CD14-positive monocyte (primary cell): ENCODE measurements around the gene BACH2. TPM values are rescaled to one million over a fixed set of nuclear protein-coding genes. Genes with fewer than 3 reads are reported as not detected.

Source experiments
- DNase-seq, 3 donors: peaks; one replicate each; pipeline ENCODE4 v3.0.0-alpha.2; 2011 to 2022
- H2AFZ ChIP-seq: 2 replicates; pipeline ENCODE4 v1.6.0; 2012; ENCODE audit warnings: mild to moderate bottlenecking, low read depth, low read length, inconsistent platforms; ENCODE audit not compliant: insufficient read depth, poor library complexity, severe bottlenecking
- H3K27ac ChIP-seq, 2 donors: 1 replicate in 1 of 2; 2 replicates in 1 of 2; pipeline ENCODE4 v1.5.1; 2012 to 2013; ENCODE audit warnings: low read length in 2 of 2, control low read depth in 1 of 2, inconsistent platforms in 1 of 2, low read depth in 1 of 2, mild to moderate bottlenecking in 1 of 2
- H3K27me3 ChIP-seq, 2 donors: one replicate each; pipeline versions ENCODE4 v1.6.0 to v1.6.1; 2011 to 2013; ENCODE audit warnings: low read length in 2 of 2; ENCODE audit not compliant: control insufficient read depth in 2 of 2, insufficient read depth in 2 of 2
- H3K36me3 ChIP-seq, 2 donors: replicated peaks in 1 of 2; 1 replicate in 1 of 2; 2 replicates in 1 of 2; pipeline versions ENCODE4 v1.5.1 to v1.6.1; 2012 to 2013; ENCODE audit warnings: low read length in 2 of 2, control low read depth in 1 of 2, inconsistent platforms in 1 of 2, mild to moderate bottlenecking in 1 of 2; ENCODE audit not compliant: insufficient read depth in 2 of 2, control insufficient read depth in 1 of 2
- H3K4me1 ChIP-seq, 2 donors: 1 replicate in 1 of 2; 2 replicates in 1 of 2; pipeline versions ENCODE4 v1.5.1 to v1.6.1; 2012 to 2013; ENCODE audit warnings: low read length in 2 of 2, control low read depth in 1 of 2, inconsistent platforms in 1 of 2, mild to moderate bottlenecking in 1 of 2, moderate library complexity in 1 of 2; ENCODE audit not compliant: insufficient read depth in 2 of 2, control insufficient read depth in 1 of 2
- H3K4me2 ChIP-seq: replicated peaks from 2 replicates; pipeline ENCODE3; 2012; ENCODE audit warnings: low read length, moderate library complexity, mild to moderate bottlenecking; ENCODE audit not compliant: poor library complexity, severe bottlenecking; ENCODE audit errors: extremely low read depth
- H3K4me3 ChIP-seq, 3 experiments: fragments of 200-600 bp in 1 of 3; sonication (generic) in 1 of 3; replicated peaks in 1 of 3; 1 replicate in 2 of 3; 2 replicates in 1 of 3; pipeline ENCODE4 v1.5.1; 2011 to 2013; ENCODE audit warnings: low read length in 3 of 3, mild to moderate bottlenecking in 3 of 3, control low read depth in 2 of 3, low read depth in 2 of 3, inconsistent platforms in 1 of 3, moderate library complexity in 1 of 3
- H3K79me2 ChIP-seq: 2 replicates; pipeline ENCODE4 v1.6.0; 2012; ENCODE audit warnings: mild to moderate bottlenecking, control low read depth, inconsistent platforms, low read length, moderate library complexity; ENCODE audit not compliant: insufficient read depth
- H3K9ac ChIP-seq: 2 replicates; pipeline ENCODE4 v1.6.0; 2017; ENCODE audit warnings: low read length, mild to moderate bottlenecking; ENCODE audit not compliant: insufficient read depth, poor library complexity, severe bottlenecking
- H3K9me3 ChIP-seq, 2 donors: replicated peaks in 1 of 2; 1 replicate in 1 of 2; 2 replicates in 1 of 2; pipeline versions ENCODE4 v1.5.1 to v1.6.1; 2012 to 2013; ENCODE audit warnings: low read length in 2 of 2, control low read depth in 1 of 2; ENCODE audit not compliant: control insufficient read depth in 1 of 2, insufficient read depth in 1 of 2
- H4K20me1 ChIP-seq: 2 replicates; pipeline ENCODE4 v1.6.0; 2012; ENCODE audit warnings: mild to moderate bottlenecking, low read length, control low read depth, moderate library complexity; ENCODE audit not compliant: insufficient read depth
- H3K27ac Mint-ChIP-seq, 7 donors: one replicate each; pipeline ENCODE4 v1.8.0; 2020; ENCODE audit warnings: mild to moderate bottlenecking in 7 of 7, mixed read lengths in 7 of 7, moderate library complexity in 6 of 7, inconsistent platforms in 2 of 7
- H3K27me3 Mint-ChIP-seq, 3 donors: one replicate each; pipeline ENCODE4 v1.8.0; 2021 to 2022; ENCODE audit warnings: low read depth in 3 of 3, mild to moderate bottlenecking in 3 of 3, mixed read lengths in 3 of 3, moderate library complexity in 3 of 3, inconsistent platforms in 1 of 3
- H3K36me3 Mint-ChIP-seq, 2 donors: one replicate each; pipeline ENCODE4 v1.8.0; 2020; ENCODE audit warnings: mixed read lengths in 2 of 2, inconsistent platforms in 1 of 2, mild to moderate bottlenecking in 1 of 2
- H3K4me1 Mint-ChIP-seq: one replicate; pipeline ENCODE4 v1.8.0; 2020; ENCODE audit warnings: mild to moderate bottlenecking, mixed read lengths
- H3K4me3 Mint-ChIP-seq, 2 donors: one replicate each; pipeline ENCODE4 v1.8.0; 2020; ENCODE audit warnings: mild to moderate bottlenecking in 2 of 2, mixed read lengths in 2 of 2, moderate library complexity in 1 of 2
- H3K9me3 Mint-ChIP-seq, 7 donors: one replicate each; pipeline ENCODE4 v1.8.0; 2020 to 2022; ENCODE audit warnings: mixed read lengths in 7 of 7, mild to moderate bottlenecking in 6 of 7, moderate library complexity in 6 of 7, inconsistent platforms in 2 of 7
- WGBS: methylation state at CpG from one replicate; pipeline ENCODE4 v1.1.5; 2013; ENCODE audit warnings: missing lambda C conversion rate; ENCODE audit not compliant: insufficient coverage; 5-methylcytosine and 5-hydroxymethylcytosine counted together
- intact Hi-C, 2 donors: fragments of 100-400 bp; cut with micrococcal nuclease; formaldehyde crosslinking; loops; one replicate each; pipeline versions ENCODE4 v1.15.0 to v1.15.1; 2023
- polyA plus RNA-seq, 3 donors: library from polyadenylated mRNA; depleted of rRNA in 1 of 3; unstranded in 2 of 3; stranded (reverse) in 1 of 3; fragments of 300-500 nt in 2 of 3; fragments of >200 nt in 1 of 3; fragmentation: Illumina TruSeq in 2 of 3; gene quantifications; 1 replicate in 2 of 3; 2 replicates in 1 of 3; pipeline ENCODE4 v1.2.3, GENCODE V29; 2012 to 2021
- TF ChIP-seq, protein P1 (sequence below): fragments of 200-600 bp; IDR thresholded peaks from one replicate; pipeline ENCODE4 v1.8.0; 2022; ENCODE audit warnings: antibody characterized with exemption, mild to moderate bottlenecking

Gene BACH2
- polyA plus RNA-seq, 3 donors: 0.04 to 0.09 (median 0.05) TPM

GRCh38 chr6:89965441-89966227, 331.0 kb downstream of the BACH2 start:
- Histone ChIP-seq H3K4me2 (no peak overlapping the region), H3K9ac (no peak overlapping the region), H4K20me1 (no peaks in the 10 kb centered on the region), H3K9me3 (no peaks in the 10 kb centered on the region), H3K79me2 (no peaks in the 10 kb centered on the region), H2AFZ (no peak overlapping the region), H3K4me3 (no peak overlapping the region), H3K36me3 (no peaks in the 10 kb centered on the region), H3K4me1 (no peaks in the 10 kb centered on the region), H3K27ac (no peak overlapping the region), H3K27me3 (no peaks in the 10 kb centered on the region)
- H3K9me3 Mint-ChIP-seq: no peaks in the 10 kb centered on the region
- WGBS: 100% methylated on average over 2 of the region's 2 CpGs
- intact Hi-C loops: no loop called here
- H3K4me1 Mint-ChIP-seq: no peaks in the 10 kb centered on the region
- no peak for DNase-seq
- H3K36me3 Mint-ChIP-seq: no peaks in the 10 kb centered on the region
- H3K4me3 Mint-ChIP-seq: no peak overlapping the region
- H3K27me3 Mint-ChIP-seq: peaks cover 0 to 2% (median 0%) of the 10 kb centered on the region in 3 donors
- no peak overlapping the region for H3K27ac Mint-ChIP-seq
- TF ChIP-seq, protein P1, sequence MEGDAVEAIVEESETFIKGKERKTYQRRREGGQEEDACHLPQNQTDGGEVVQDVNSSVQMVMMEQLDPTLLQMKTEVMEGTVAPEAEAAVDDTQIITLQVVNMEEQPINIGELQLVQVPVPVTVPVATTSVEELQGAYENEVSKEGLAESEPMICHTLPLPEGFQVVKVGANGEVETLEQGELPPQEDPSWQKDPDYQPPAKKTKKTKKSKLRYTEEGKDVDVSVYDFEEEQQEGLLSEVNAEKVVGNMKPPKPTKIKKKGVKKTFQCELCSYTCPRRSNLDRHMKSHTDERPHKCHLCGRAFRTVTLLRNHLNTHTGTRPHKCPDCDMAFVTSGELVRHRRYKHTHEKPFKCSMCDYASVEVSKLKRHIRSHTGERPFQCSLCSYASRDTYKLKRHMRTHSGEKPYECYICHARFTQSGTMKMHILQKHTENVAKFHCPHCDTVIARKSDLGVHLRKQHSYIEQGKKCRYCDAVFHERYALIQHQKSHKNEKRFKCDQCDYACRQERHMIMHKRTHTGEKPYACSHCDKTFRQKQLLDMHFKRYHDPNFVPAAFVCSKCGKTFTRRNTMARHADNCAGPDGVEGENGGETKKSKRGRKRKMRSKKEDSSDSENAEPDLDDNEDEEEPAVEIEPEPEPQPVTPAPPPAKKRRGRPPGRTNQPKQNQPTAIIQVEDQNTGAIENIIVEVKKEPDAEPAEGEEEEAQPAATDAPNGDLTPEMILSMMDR: no peak

DNA sequence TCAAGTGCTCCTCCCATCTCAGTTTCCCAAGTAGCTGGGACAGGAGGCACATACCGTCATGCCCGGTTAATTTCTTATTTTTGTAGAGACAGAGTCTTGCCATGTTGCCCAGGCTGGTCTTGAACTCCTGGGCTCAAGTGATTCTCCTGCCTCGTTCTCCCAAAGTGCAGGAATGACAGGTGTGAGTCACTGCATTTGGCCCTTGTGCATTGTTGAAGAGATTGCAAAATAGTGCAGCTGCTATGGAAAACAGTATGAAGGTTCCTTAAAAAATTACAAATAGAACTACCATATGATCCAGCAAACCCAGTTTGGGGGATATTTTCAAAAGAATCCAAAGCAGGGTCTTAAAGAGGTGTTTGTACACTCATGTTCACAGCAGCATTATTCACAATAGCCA, 333.3 kb downstream of the BACH2 start:
- H2AFZ ChIP-seq: no peak overlapping the region
- H3K36me3 Mint-ChIP-seq: no peaks in the 10 kb centered on the region
- H3K36me3 ChIP-seq: no peaks in the 10 kb centered on the region
- no peaks in the 10 kb centered on the region for H3K79me2 ChIP-seq
- no peak overlapping the region for H3K4me3 Mint-ChIP-seq
- no peaks in the 10 kb centered on the region for H3K4me1 Mint-ChIP-seq
- H3K4me2 ChIP-seq: no peak overlapping the region
- no peaks in the 10 kb centered on the region for H4K20me1 ChIP-seq
- H3K9ac ChIP-seq: no peak overlapping the region
- TF ChIP-seq, protein P1: no peak
- WGBS: 94% methylated on average over 2 of the region's 3 CpGs
- H3K27me3 Mint-ChIP-seq: peaks cover 0 to 2% (median 0%) of the 10 kb centered on the region in 3 donors
- intact Hi-C loops: no loop called here
- no peak overlapping the region for H3K27ac ChIP-seq
- no peaks in the 10 kb centered on the region for H3K27me3 ChIP-seq
- H3K4me3 ChIP-seq: no peak overlapping the region
- H3K27ac Mint-ChIP-seq: no peak overlapping the region
- no peaks in the 10 kb centered on the region for H3K9me3 Mint-ChIP-seq
- H3K9me3 ChIP-seq: no peaks in the 10 kb centered on the region
- peak in 1 of 3 donors; percentile 14 for DNase-seq
- H3K4me1 ChIP-seq: no peaks in the 10 kb centered on the region
